Choroid plexus epithelial cell (primary cell): Measurements from ENCODE around the gene CRIM1.

ENCODE experiments used
- DNase-seq: peaks from one replicate; pipeline ENCODE4 v3.0.0-alpha.2; 2010; ENCODE audit warnings: low read depth
- H3K4me3 ChIP-seq: 2 replicates; pipeline ENCODE4 v1.5.1; 2011; ENCODE audit warnings: low read depth, mild to moderate bottlenecking, control low read depth, low read length, moderate library complexity
- CTCF ChIP-seq: conservative IDR thresholded peaks from 2 replicates; pipeline ENCODE4 v1.5.1; 2011; ENCODE audit warnings: low read depth, mild to moderate bottlenecking, control low read depth, inconsistent platforms, low read length, moderate library complexity

CRIM1 gene

GRCh38 chr2:36366491-36367120 lies 11.0 kb downstream of the CRIM1 start:
- DNase-seq, result peak; percentile 73
- no peak overlapping the region for H3K4me3 ChIP-seq
- TF ChIP-seq CTCF, result no peak

GRCh38 chr2:36367486-36367885 lies 11.9 kb downstream of the CRIM1 start:
- H3K4me3 ChIP-seq, result no peak overlapping the region
- DNase-seq, result no peak
- TF ChIP-seq CTCF, result no peak

- H3K4me3 ChIP-seq, result no peak overlapping the region
- no peak for TF ChIP-seq CTCF
- peak; percentile 60 for DNase-seq
Measured at GRCh38 chr2:36367895-36368353, 12.3 kb downstream of the CRIM1 start.

- H3K4me3 ChIP-seq, result no peak overlapping the region
- no peak for DNase-seq
- no peak for TF ChIP-seq CTCF
Measured at GRCh38 chr2:36368438-36368837, 12.9 kb downstream of the CRIM1 start.

- TF ChIP-seq CTCF, result no peak
- no peak overlapping the region for H3K4me3 ChIP-seq
- peak; percentile 3 for DNase-seq
Measured at GRCh38 chr2:36369163-36369562, 13.6 kb downstream of the CRIM1 start.

GRCh38 chr2:36369716-36370115 lies 14.1 kb downstream of the CRIM1 start:
- no peak overlapping the region for H3K4me3 ChIP-seq
- DNase-seq, result peak; percentile 9
- no peak for TF ChIP-seq CTCF

GRCh38 chr2:36370281-36370680 lies 14.7 kb downstream of the CRIM1 start:
- no peak for TF ChIP-seq CTCF
- no peak overlapping the region for H3K4me3 ChIP-seq
- DNase-seq, result no peak
